ENCODE results near the gene HSPA5. TPM values are rescaled to one million over a fixed set of nuclear protein-coding genes. Genes with fewer than 3 reads are reported as not detected.
"Not testable (repeated sequence)": the region's sequence is repeated elsewhere in the genome, so short reads cannot be mapped to it uniquely, and the experiment has no call there.

HSPA5 gene
- total and polyA plus RNA-seq, 10 of the 15 experiments (the other 5 are each of a cell fraction or from before 2014, with no cell fraction given) = 39.8 to 517 (median 105) TPM

DNA sequence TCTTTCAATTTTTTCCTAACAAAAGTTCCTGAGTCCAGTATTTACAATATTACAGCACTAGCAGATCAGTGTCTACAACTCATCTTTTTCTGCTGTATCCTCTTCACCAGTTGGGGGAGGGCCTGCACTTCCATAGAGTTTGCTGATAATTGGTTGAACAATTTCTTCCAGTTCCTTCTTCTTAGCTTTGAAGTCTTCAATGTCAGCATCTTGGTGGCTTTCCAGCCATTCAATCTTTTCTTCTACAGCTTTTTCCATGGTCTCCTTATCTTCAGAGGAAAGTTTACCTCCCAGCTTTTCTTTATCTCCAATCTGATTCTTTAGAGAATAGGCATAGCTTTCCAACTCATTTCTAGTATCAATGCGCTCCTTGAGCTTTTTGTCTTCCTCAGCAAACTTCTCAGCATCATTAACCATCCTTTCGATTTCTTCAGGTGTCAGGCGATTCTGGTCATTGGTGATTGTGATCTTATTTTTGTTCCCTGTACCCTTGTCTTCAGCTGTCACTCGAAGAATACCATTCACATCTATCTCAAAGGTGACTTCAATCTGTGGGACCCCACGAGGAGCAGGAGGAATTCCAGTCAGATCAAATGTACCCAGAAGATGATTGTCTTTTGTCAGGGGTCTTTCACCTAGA, 4.5 kb downstream of the HSPA5 start:
- H3K27me3 ChIP-seq (replicated peaks in 1 of 2; ENCODE audit: control insufficient read depth in 2 of 2, insufficient read depth in 2 of 2, low read length in 1 of 2); FAIRE-seq; H3K9ac ChIP-seq (ENCODE audit: control insufficient read depth, insufficient read depth, low read length); intact Hi-C loops (cut with micrococcal nuclease; ENCODE audit: unreplicated experiment); H3K27ac ChIP-seq (ENCODE audit: control insufficient read depth, insufficient read depth); ATAC-seq; DNase-seq (ENCODE audit: low read depth, low spot score); H2AFZ ChIP-seq (ENCODE audit: control insufficient read depth, low read depth, low read length); in situ Hi-C loops (cut with MboI); H3K9me3 ChIP-seq (replicated peaks; ENCODE audit: control insufficient read depth, insufficient read depth, low read length); H3K4me1 ChIP-seq (ENCODE audit: control insufficient read depth, insufficient read depth, low read length); H4K20me1 ChIP-seq (ENCODE audit: control insufficient read depth, insufficient read depth): not testable (repeated sequence)
- TSS peak; percentile 47 for BruUV-seq (replicated peaks)
- 0 out of 2 replicates have a peak, but pooled peaks have one; percentile 6 for TF ChIP-seq RAD21 (IDR thresholded peaks at IDR 0.05; ENCODE audit: insufficient read depth, low read depth, low read length)
- ChIA-PET POLR2A (interaction anchor here (1.0 kb wide), 1 partner anchor 12 kb away, joined by 3 read pairs; no protein-coding TSS in a partner anchor), CTCF (interaction anchor here (0.9 to 1.5 kb wide), 4 partner anchors 11 to 171 kb away, joined by 3 to 5 read pairs (median 3); partner anchors contain the start of gene GAPVD1), SMC1A (ENCODE audit: uncharacterized antibody, unreplicated experiment) (interaction anchor here (0.6 to 1.4 kb wide), 7 partner anchors 19 to 501 kb away, joined by 3 to 7 read pairs (median 3); no protein-coding TSS in a partner anchor), RAD21 (ENCODE audit: unreplicated experiment) (interaction anchor here (1.0 kb wide), 1 partner anchor 41 kb away, joined by 5 read pairs; no protein-coding TSS in a partner anchor)
- Histone ChIP-seq H3K4me2 (ENCODE audit: control insufficient read depth, insufficient read depth) (peak overlapping the region; percentile 49; the same call in 1 of the 2 replicates), H3K4me3 (peak overlapping the region; percentile 43; the same call in 1 of the 2 replicates), H3K79me2 (ENCODE audit: control insufficient read depth, insufficient read depth, low read length) (peaks cover 59% of the 10 kb centered on the region), H3K36me3 (ENCODE audit: control insufficient read depth in 2 of 2, insufficient read depth in 2 of 2, low read length in 1 of 2) (peaks cover 13 to 38% of the 10 kb centered on the region in 2 experiments)
- WGBS (ENCODE audit: insufficient coverage, insufficient replicate concordance, low lambda C conversion rate, missing lambda C conversion rate) = 60% methylated on average over 5 of the region's 5 CpGs

DNA sequence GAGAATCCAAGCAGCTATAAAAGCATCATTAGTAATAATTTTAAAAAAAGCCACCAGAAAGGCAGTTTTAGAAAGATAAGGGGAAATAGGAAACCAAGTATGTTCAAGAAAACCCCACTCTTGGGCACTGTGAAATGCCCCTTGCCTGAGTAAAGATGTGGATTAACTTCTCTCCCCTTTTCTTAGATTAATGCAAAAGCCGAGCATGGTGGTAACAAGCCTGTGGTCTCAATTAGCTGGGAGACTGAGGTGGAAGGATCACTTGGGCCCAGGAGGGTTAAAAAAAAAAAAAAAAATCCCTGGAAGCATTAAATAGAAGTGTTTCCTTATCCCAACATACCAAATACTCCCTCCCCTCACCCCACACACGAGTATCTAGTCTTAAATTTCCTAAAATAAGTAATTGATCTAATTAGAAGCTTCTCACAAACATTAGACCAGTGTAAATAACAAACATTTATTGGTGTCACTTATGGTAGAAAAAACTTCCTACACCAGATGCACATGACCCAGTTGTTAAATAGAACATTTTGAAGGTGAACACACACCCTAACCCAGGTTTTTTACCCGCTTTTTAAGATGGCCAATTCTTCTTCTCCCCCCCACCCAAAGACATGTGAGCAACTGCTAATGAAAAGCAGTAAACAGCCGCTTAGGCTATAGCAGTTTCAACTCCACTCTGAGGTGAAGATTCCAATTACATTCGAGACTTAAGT, 5.2 kb downstream of the HSPA5 start:
- 0 out of 2 replicates have a peak, but pooled peaks cover 5% of the 10 kb centered on the region for H4K20me1 ChIP-seq (ENCODE audit: control insufficient read depth, insufficient read depth)
- H3K9ac ChIP-seq (ENCODE audit: control insufficient read depth, insufficient read depth, low read length) = no peak overlapping the region
- peaks cover 6% of the 10 kb centered on the region for H3K4me1 ChIP-seq (ENCODE audit: control insufficient read depth, insufficient read depth, low read length)
- in situ Hi-C loops (cut with MboI) (no loop called here), intact Hi-C loops (cut with micrococcal nuclease; ENCODE audit: unreplicated experiment) (no loop called here)
- peak overlapping the region; percentile 43; the same call in 1 of the 2 replicates for H3K4me3 ChIP-seq
- H3K4me2 ChIP-seq (ENCODE audit: control insufficient read depth, insufficient read depth) = peak overlapping the region; percentile 49; the same call in 1 of the 2 replicates
- no peaks in the 10 kb centered on the region for H3K9me3 ChIP-seq (replicated peaks; ENCODE audit: control insufficient read depth, insufficient read depth, low read length)
- peaks cover 13 to 38% of the 10 kb centered on the region in 2 experiments for H3K36me3 ChIP-seq (ENCODE audit: control insufficient read depth in 2 of 2, insufficient read depth in 2 of 2, low read length in 1 of 2)
- H3K79me2 ChIP-seq (ENCODE audit: control insufficient read depth, insufficient read depth, low read length) = peaks cover 54% of the 10 kb centered on the region
- ChIA-PET POLR2A (interaction anchor here (0.6 kb wide), 2 partner anchors 9 to 49 kb away, joined by 3 to 4 read pairs; no protein-coding TSS in a partner anchor), RAD21 (ENCODE audit: unreplicated experiment) (interaction anchor here (0.6 to 1.0 kb wide), 2 partner anchors 14 to 42 kb away, joined by 3 to 5 read pairs; no protein-coding TSS in a partner anchor), SMC1A (ENCODE audit: uncharacterized antibody, unreplicated experiment) (interaction anchor here (0.6 to 1.4 kb wide), 6 partner anchors 28 to 500 kb away, joined by 3 to 7 read pairs (median 3); no protein-coding TSS in a partner anchor), CTCF (interaction anchor here (0.9 to 1.2 kb wide), 3 partner anchors 11 to 107 kb away, joined by 3 read pairs; partner anchors contain the start of gene GAPVD1)
- no TSS peak for BruUV-seq (replicated peaks)
- DNase-seq (ENCODE audit: low read depth, low spot score) (no peak), ATAC-seq (no peak), FAIRE-seq (no peak)
- H3K27ac ChIP-seq (ENCODE audit: control insufficient read depth, insufficient read depth) = no peak overlapping the region
- H2AFZ ChIP-seq (ENCODE audit: control insufficient read depth, low read depth, low read length) = no peak overlapping the region
- no peaks in the 10 kb centered on the region for H3K27me3 ChIP-seq (replicated peaks in 1 of 2; ENCODE audit: control insufficient read depth in 2 of 2, insufficient read depth in 2 of 2, low read length in 1 of 2)
- WGBS (ENCODE audit: insufficient coverage, insufficient replicate concordance, low lambda C conversion rate, missing lambda C conversion rate) = 48% methylated on average over 5 of the region's 5 CpGs
- TF ChIP-seq TBL1XR1 (IDR thresholded peaks at IDR 0.05; ENCODE audit: low read depth, low read length) (no peak), IKZF2 (IDR thresholded peaks at IDR 0.05) (no peak), ZNF622 (IDR thresholded peaks at IDR 0.05) (no peak), RELA (IDR thresholded peaks at IDR 0.05; ENCODE audit: borderline replicate concordance, partially characterized antibody) (no peak), EGR1 (IDR thresholded peaks at IDR 0.05; ENCODE audit: borderline replicate concordance in 1 of 2, low read depth in 2 of 2, low read length in 2 of 2) (no peak), FOXK2 (IDR thresholded peaks at IDR 0.05) (no peak), ZNF274 (IDR thresholded peaks at IDR 0.05; ENCODE audit: insufficient read depth, insufficient read length) (no peak), NFXL1 (IDR thresholded peaks at IDR 0.05; ENCODE audit: borderline replicate concordance) (no peak)
- TF ChIP-seq, protein P1, sequence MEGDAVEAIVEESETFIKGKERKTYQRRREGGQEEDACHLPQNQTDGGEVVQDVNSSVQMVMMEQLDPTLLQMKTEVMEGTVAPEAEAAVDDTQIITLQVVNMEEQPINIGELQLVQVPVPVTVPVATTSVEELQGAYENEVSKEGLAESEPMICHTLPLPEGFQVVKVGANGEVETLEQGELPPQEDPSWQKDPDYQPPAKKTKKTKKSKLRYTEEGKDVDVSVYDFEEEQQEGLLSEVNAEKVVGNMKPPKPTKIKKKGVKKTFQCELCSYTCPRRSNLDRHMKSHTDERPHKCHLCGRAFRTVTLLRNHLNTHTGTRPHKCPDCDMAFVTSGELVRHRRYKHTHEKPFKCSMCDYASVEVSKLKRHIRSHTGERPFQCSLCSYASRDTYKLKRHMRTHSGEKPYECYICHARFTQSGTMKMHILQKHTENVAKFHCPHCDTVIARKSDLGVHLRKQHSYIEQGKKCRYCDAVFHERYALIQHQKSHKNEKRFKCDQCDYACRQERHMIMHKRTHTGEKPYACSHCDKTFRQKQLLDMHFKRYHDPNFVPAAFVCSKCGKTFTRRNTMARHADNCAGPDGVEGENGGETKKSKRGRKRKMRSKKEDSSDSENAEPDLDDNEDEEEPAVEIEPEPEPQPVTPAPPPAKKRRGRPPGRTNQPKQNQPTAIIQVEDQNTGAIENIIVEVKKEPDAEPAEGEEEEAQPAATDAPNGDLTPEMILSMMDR (IDR thresholded peaks at IDR 0.05 in 2 of 3, conservative IDR thresholded peaks at IDR 0.05 in 1 of 3; ENCODE audit: control insufficient read depth in 2 of 3, extremely low read depth in 1 of 3, insufficient read depth in 1 of 3, low read depth in 3 of 3, low read length in 3 of 3) = no peak
- TF ChIP-seq, protein P2, sequence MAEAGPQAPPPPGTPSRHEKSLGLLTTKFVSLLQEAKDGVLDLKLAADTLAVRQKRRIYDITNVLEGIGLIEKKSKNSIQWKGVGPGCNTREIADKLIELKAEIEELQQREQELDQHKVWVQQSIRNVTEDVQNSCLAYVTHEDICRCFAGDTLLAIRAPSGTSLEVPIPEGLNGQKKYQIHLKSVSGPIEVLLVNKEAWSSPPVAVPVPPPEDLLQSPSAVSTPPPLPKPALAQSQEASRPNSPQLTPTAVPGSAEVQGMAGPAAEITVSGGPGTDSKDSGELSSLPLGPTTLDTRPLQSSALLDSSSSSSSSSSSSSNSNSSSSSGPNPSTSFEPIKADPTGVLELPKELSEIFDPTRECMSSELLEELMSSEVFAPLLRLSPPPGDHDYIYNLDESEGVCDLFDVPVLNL (IDR thresholded peaks at IDR 0.05; ENCODE audit: low read depth, low read length) = no peak
